ENCODE data around the gene EPHB2.

Gene EPHB2

DNA sequence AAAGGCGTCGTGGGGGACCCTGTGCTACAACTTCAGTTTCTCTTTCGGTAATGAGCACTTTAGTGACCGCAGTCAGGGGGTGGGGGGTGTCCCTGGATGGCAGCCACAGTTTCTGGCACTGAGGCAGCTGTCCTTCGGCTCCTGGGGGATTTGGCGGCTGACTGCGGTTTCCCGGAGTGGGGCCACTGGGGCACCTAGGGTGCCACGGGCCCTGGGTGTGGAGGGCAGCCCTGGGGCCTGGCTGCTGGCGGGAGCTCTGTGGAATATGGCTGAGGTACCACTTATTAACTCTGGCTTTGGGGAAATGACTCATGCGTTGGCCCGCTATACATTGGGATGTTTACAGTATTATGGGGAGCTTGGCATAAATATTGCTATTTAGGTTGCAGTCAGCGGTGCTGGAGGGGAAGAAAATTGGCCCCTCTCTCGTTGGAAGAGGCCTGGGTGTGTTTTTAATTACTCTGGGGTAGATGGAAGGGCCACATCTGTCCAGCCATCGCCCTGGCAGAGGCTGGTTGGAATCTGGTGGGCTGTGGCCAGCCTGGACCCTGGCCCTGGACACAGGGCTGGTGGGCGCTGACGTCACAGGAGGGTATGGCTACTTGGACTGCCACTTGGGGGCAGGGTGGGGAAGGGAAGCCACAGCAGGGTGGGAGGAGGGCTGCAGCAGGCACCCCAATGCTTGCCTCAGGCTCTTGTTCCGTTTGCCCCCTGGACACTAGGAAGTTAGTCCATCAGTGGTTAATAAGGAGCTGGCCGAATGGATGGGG lies 2.0 kb downstream of the EPHB2 start:
- DNase-seq (ENCODE audit: extremely low read depth, low read depth) = peak; percentile 14
- TF ChIP-seq, protein P1, sequence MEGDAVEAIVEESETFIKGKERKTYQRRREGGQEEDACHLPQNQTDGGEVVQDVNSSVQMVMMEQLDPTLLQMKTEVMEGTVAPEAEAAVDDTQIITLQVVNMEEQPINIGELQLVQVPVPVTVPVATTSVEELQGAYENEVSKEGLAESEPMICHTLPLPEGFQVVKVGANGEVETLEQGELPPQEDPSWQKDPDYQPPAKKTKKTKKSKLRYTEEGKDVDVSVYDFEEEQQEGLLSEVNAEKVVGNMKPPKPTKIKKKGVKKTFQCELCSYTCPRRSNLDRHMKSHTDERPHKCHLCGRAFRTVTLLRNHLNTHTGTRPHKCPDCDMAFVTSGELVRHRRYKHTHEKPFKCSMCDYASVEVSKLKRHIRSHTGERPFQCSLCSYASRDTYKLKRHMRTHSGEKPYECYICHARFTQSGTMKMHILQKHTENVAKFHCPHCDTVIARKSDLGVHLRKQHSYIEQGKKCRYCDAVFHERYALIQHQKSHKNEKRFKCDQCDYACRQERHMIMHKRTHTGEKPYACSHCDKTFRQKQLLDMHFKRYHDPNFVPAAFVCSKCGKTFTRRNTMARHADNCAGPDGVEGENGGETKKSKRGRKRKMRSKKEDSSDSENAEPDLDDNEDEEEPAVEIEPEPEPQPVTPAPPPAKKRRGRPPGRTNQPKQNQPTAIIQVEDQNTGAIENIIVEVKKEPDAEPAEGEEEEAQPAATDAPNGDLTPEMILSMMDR (IDR thresholded peaks at IDR 0.05; ENCODE audit: low read depth, low read length) = no peak; the same call in none of the 2 replicates

DNA sequence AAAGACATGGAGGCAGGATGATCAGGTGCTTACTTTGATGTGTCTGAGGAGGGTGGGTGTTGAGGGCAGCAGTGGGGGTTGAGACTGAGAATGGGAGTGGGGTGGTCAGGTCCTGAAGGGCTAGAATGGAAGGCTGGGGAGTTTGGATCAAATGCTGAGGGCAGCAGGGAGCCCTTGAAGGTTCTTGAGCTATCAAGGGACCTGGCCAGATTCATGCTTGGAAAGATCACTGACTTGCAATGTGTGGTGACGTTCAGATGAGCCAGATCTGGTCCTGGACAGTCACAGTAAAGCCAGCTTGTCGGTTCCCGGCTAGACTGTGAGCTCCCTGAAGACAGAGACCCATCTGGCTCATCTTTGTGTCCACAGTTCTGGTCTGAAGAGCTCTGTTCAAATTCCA lies 3.8 kb downstream of the EPHB2 start:
- TF ChIP-seq, protein P1 (IDR thresholded peaks at IDR 0.05; ENCODE audit: low read depth, low read length) = no peak
- no peak for DNase-seq (ENCODE audit: extremely low read depth, low read depth)

DNA sequence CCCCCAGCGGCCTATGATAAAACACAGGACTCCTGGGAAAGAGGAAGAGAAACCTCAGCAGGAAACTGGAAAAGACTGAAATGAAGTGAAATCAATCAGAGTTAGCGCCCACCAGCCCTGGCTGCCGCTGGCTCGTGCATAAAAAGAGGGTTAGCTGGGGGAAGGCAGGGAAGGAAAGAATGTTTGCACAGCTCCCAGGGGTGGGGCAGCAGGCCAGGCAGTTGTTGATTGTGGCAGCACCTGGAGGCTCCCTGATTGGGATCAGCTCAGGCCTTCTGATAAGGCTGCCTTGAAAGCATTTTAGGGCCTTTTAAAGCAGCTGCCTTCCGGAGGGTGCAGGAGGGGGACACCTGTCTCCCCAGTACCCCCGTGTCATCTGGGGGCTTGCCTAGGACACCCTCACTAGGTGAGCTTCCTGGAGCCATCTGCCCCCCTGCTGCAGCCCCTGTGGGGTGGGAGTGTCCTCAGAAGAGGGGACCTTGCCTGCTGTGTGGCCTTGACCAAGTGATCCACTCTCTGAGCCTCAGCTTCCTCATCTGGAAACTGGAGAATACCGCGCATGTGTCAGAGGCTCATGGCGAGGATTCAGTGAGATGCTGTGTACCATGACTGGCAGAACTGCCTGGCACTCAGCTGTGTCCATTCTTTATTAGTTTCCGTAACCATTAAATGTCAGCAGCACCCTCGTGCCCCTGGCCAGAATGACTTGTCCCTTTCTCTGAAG lies 6.6 kb downstream of the EPHB2 start:
- TF ChIP-seq, protein P1 (IDR thresholded peaks at IDR 0.05; ENCODE audit: low read depth, low read length) = no peak
- no peak for DNase-seq (ENCODE audit: extremely low read depth, low read depth)

DNA sequence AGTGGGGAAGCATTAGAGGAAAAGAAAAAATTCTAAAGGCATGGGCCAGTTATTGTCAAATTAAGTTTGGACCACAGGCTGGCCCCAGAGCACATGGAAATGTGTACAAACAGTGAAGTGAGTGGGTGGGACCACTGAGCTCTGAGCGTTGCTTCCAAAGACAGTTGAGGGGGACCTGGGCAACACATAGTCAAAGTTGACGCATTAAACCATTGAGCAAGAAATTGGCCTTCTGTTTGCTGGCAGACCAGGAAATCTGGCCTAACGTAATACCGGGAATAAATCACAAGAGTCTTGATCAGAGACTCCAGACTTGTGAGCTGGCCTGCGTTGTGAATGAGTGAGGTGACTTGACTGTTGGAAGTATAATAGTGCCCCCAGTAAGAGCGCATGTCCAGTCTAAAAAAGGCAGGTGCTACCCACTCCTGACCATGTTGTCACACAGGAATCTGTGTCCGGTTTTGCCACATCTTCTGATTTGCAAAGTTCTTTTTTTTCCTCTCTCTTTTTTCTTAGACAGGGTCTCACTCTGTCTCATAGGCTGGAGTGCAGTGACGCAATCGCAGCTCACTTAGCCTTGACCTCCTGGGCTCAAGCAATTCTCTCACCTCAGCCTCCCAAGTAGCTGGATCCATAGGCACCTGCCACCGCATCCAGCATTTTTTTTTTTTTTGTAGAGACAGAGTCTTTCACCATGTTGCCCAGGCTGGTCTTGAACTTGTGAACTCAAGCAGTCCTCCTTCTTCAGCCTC lies 10.7 kb downstream of the EPHB2 start:
- TF ChIP-seq, protein P1 (IDR thresholded peaks at IDR 0.05; ENCODE audit: low read depth, low read length) = no peak

GRCh38 chr1:22722901-22723550 lies 12.4 kb downstream of the EPHB2 start:
- no peak for DNase-seq (ENCODE audit: extremely low read depth, low read depth)
- TF ChIP-seq, protein P1 (IDR thresholded peaks at IDR 0.05; ENCODE audit: low read depth, low read length) = no peak

More for the DNA sequence above, 10.7 kb downstream of the EPHB2 start:
- DNase-seq (ENCODE audit: extremely low read depth, low read depth) = no peak

- no peak for DNase-seq (ENCODE audit: extremely low read depth, low read depth)
- TF ChIP-seq, protein P1 (IDR thresholded peaks at IDR 0.05; ENCODE audit: low read depth, low read length) = no peak
Observed at GRCh38 chr1:22727873-22728272, 17.2 kb downstream of the EPHB2 start.
